A204.1 (cell line): ENCODE measurements around the gene SPC24.
A peak's percentile ranks its signal among the peaks of the same experiment; 100 is the strongest.
"Not testable (repeated sequence)": the region's sequence is repeated elsewhere in the genome, so short reads cannot be mapped to it uniquely, and the experiment has no call there.

ENCODE experiments used
- FAIRE-seq: peaks from 2 replicates; lab custom pipeline; 2012; peaks lifted over from hg19 to GRCh38; lab: Jason Lieb, UNC

Gene SPC24

GRCh38 chr19:11125994-11126685 is 29.4 kb downstream of the SPC24 start:
- FAIRE-seq = no peak

- FAIRE-seq = not testable (repeated sequence)
These were observed 31.4 kb downstream of the SPC24 start for GRCh38 chr19:11124157-11124556.

- no peak for FAIRE-seq
These were observed 32.5 kb downstream of the SPC24 start for GRCh38 chr19:11123114-11123513.

GRCh38 chr19:11121963-11122362 is 33.6 kb downstream of the SPC24 start:
- not testable (repeated sequence) for FAIRE-seq

GRCh38 chr19:11116507-11116906 is 39.1 kb downstream of the SPC24 start:
- FAIRE-seq = no peak

- FAIRE-seq = no peak
These were observed 39.6 kb downstream of the SPC24 start for GRCh38 chr19:11115895-11116446.

- FAIRE-seq = no peak
These were observed 40.5 kb downstream of the SPC24 start for GRCh38 chr19:11115042-11115441.

GRCh38 chr19:11113140-11113708 is 42.4 kb downstream of the SPC24 start:
- FAIRE-seq = no peak

- no peak for FAIRE-seq
These were observed 43.8 kb downstream of the SPC24 start for GRCh38 chr19:11111771-11112144.

- FAIRE-seq = no peak
These were observed 44.3 kb downstream of the SPC24 start for GRCh38 chr19:11111117-11111770.

- no peak for FAIRE-seq
These were observed 46.8 kb downstream of the SPC24 start for GRCh38 chr19:11108746-11109145.

- FAIRE-seq = no peak
These were observed 49.1 kb downstream of the SPC24 start for GRCh38 chr19:11106477-11106876.

- FAIRE-seq = no peak
These were observed 50.5 kb downstream of the SPC24 start for GRCh38 chr19:11105014-11105636.

- FAIRE-seq = not testable (repeated sequence)
These were observed 51.9 kb downstream of the SPC24 start for GRCh38 chr19:11103667-11104066.

- FAIRE-seq = no peak
These were observed 52.6 kb downstream of the SPC24 start for GRCh38 chr19:11102944-11103343.

GRCh38 chr19:11101057-11101456 is 54.5 kb downstream of the SPC24 start:
- FAIRE-seq = no peak

- no peak for FAIRE-seq
These were observed 55.5 kb downstream of the SPC24 start for GRCh38 chr19:11100049-11100448.

- FAIRE-seq = no peak
These were observed 56.7 kb downstream of the SPC24 start for GRCh38 chr19:11098861-11099260.

GRCh38 chr19:11098327-11098726 is 57.3 kb downstream of the SPC24 start:
- no peak for FAIRE-seq

- not testable (repeated sequence) for FAIRE-seq
These were observed 58.2 kb downstream of the SPC24 start for GRCh38 chr19:11097367-11097766.

GRCh38 chr19:11096210-11096841 is 59.3 kb downstream of the SPC24 start:
- peak; percentile 96 for FAIRE-seq
